ENCODE results near the gene MRS2.
"Not testable (repeated sequence)": the region's sequence is repeated elsewhere in the genome, so short reads cannot be mapped to it uniquely, and the experiment has no call there.

Gene MRS2

GRCh38 chr6:24391756-24392405 lies 10.9 kb upstream of the MRS2 start:
- TF ChIP-seq CTCF (IDR thresholded peaks at IDR 0.05; ENCODE audit: extremely low read depth, insufficient read depth, missing control alignments) = no peak
- peak; percentile 68 for DNase-seq (ENCODE audit: low spot score)
- in situ Hi-C loops (cut with MboI; ENCODE audit: low pct_unique_long_range_greater_than_20kb, low sequenced_read_pairs, unreplicated experiment) = no loop called here

GRCh38 chr6:24394061-24394779 lies 8.5 kb upstream of the MRS2 start:
- TF ChIP-seq CTCF (IDR thresholded peaks at IDR 0.05; ENCODE audit: extremely low read depth, insufficient read depth, missing control alignments) = no peak
- in situ Hi-C loops (cut with MboI; ENCODE audit: low pct_unique_long_range_greater_than_20kb, low sequenced_read_pairs, unreplicated experiment) = no loop called here
- DNase-seq (ENCODE audit: low spot score) = no peak

GRCh38 chr6:24394780-24395437 lies 7.8 kb upstream of the MRS2 start:
- TF ChIP-seq CTCF (IDR thresholded peaks at IDR 0.05; ENCODE audit: extremely low read depth, insufficient read depth, missing control alignments) = no peak
- in situ Hi-C loops (cut with MboI; ENCODE audit: low pct_unique_long_range_greater_than_20kb, low sequenced_read_pairs, unreplicated experiment) = no loop called here

GRCh38 chr6:24396824-24397223 lies 5.9 kb upstream of the MRS2 start:
- peak; percentile 44 for TF ChIP-seq CTCF (IDR thresholded peaks at IDR 0.05; ENCODE audit: extremely low read depth, insufficient read depth, missing control alignments)
- no peak for DNase-seq (ENCODE audit: low spot score)
- in situ Hi-C loops (cut with MboI; ENCODE audit: low pct_unique_long_range_greater_than_20kb, low sequenced_read_pairs, unreplicated experiment) = no loop called here

More at GRCh38 chr6:24394780-24395437, 7.8 kb upstream of the MRS2 start:
- DNase-seq (ENCODE audit: low spot score) = no peak

GRCh38 chr6:24397631-24398030 lies 5.1 kb upstream of the MRS2 start:
- no peak for DNase-seq (ENCODE audit: low spot score)
- in situ Hi-C loops (cut with MboI; ENCODE audit: low pct_unique_long_range_greater_than_20kb, low sequenced_read_pairs, unreplicated experiment) = no loop called here
- no peak for TF ChIP-seq CTCF (IDR thresholded peaks at IDR 0.05; ENCODE audit: extremely low read depth, insufficient read depth, missing control alignments)

- DNase-seq (ENCODE audit: low spot score); in situ Hi-C loops (cut with MboI; ENCODE audit: low pct_unique_long_range_greater_than_20kb, low sequenced_read_pairs, unreplicated experiment): not testable (repeated sequence)
Measured at GRCh38 chr6:24400045-24401039, 2.4 kb upstream of the MRS2 start.
